MM.1S (cell line): ENCODE measurements around the gene KRT17.

Experiments used
- CTCF ChIP-seq: fragments of 300-600 bp; sonication (generic); IDR thresholded peaks from 2 replicates; pipeline ENCODE4 v1.5.1; 2016; ENCODE audit warnings: antibody characterized with exemption, low read length, mixed read lengths
- EZH2 ChIP-seq: fragments of 300-600 bp; sonication (generic); optimal IDR thresholded peaks from 2 replicates; pipeline ENCODE3; 2017; ENCODE audit warnings: low read depth, mild to moderate bottlenecking, antibody characterized with exemption, low read length, mixed read lengths

- no peak for TF ChIP-seq EZH2
- TF ChIP-seq CTCF: no peak
Observed at GRCh38 chr17:41657176-41657754, 32.9 kb upstream of the KRT17 start.
